WTC11 (cell line): ENCODE data around the gene FIGNL2. TPM values are rescaled to one million over a fixed set of nuclear protein-coding genes. Genes with fewer than 3 reads are reported as not detected.

Experiments
- ATAC-seq: fragments of 200-7000 bp; cut with Tn5 transposase; 2 replicates; pipeline ENCODE4 v1.10.0; 2021; ENCODE audit warnings: mild to moderate bottlenecking, moderate library complexity
- CTCF ChIA-PET: fragments of 300-600 bp; sonication (Branson Sonifier 250); formaldehyde crosslinking; loops from one replicate; lab custom pipeline; 2021; ENCODE audit warnings: antibody characterized with exemption; lab: Charles Lee
- POLR2A ChIA-PET: fragments of 350-600 bp; sonication (Branson Sonifier 250); formaldehyde crosslinking; loops from one replicate; lab custom pipeline; 2021; ENCODE audit warnings: antibody characterized with exemption; lab: Charles Lee
- DNase-seq: peaks from one replicate; pipeline ENCODE4 v3.0.0; 2021; ENCODE audit warnings: low spot score
- H3K27ac Mint-ChIP-seq: 2 replicates; pipeline ENCODE4 v1.8.0; 2021; ENCODE audit warnings: mixed read lengths
- H3K27me3 Mint-ChIP-seq: 2 replicates; pipeline ENCODE4 v1.8.0; 2021; ENCODE audit warnings: low read depth, mild to moderate bottlenecking, moderate library complexity, mixed read lengths
- H3K36me3 Mint-ChIP-seq: 2 replicates; pipeline ENCODE4 v1.8.0; 2021; ENCODE audit warnings: mixed read lengths
- H3K4me1 Mint-ChIP-seq: 2 replicates; pipeline ENCODE4 v1.8.0; 2022; ENCODE audit warnings: mixed read lengths
- H3K4me3 Mint-ChIP-seq: 2 replicates; pipeline ENCODE4 v1.8.0; 2021; ENCODE audit warnings: mild to moderate bottlenecking, moderate library complexity, mixed read lengths
- H3K9me3 Mint-ChIP-seq: 2 replicates; pipeline ENCODE4 v1.8.0; 2021; ENCODE audit warnings: mixed read lengths
- ATF3 ChIP-seq: sonication (generic); formaldehyde crosslinking; conservative IDR thresholded peaks from 2 replicates; pipeline ENCODE4 v1.8.1; 2022; ENCODE audit warnings: mild to moderate bottlenecking, missing genetic modification reagents
- CDX4 ChIP-seq: fragments of 250-450 bp; sonication (Bioruptor Pico); IDR thresholded peaks from 2 replicates; pipeline ENCODE4 v1.9.0; 2021; ENCODE audit warnings: moderate library complexity, mild to moderate bottlenecking, inconsistent platforms, borderline replicate concordance
- FOXK1 ChIP-seq: sonication (generic); formaldehyde crosslinking; IDR thresholded peaks from 2 replicates; pipeline ENCODE4 v1.8.0; 2022; ENCODE audit warnings: mild to moderate bottlenecking, moderate library complexity, missing genetic modification reagents
- FOXP1 ChIP-seq: sonication (generic); formaldehyde crosslinking; IDR thresholded peaks from 2 replicates; pipeline ENCODE4 v1.8.0; 2022; ENCODE audit warnings: missing genetic modification reagents, mild to moderate bottlenecking, moderate library complexity, borderline replicate concordance
- GABPB1 ChIP-seq: sonication (generic); formaldehyde crosslinking; IDR thresholded peaks from 2 replicates; pipeline ENCODE4 v1.8.1; 2023; ENCODE audit warnings: mild to moderate bottlenecking, missing genetic modification reagents
- GTF2I ChIP-seq: fragments of 250-450 bp; sonication (Bioruptor Pico); conservative IDR thresholded peaks from 2 replicates; pipeline ENCODE4 v1.4.0; 2021; ENCODE audit warnings: mild to moderate bottlenecking
- IRF2 ChIP-seq: sonication (generic); formaldehyde crosslinking; IDR thresholded peaks from 2 replicates; pipeline ENCODE4 v1.8.0; 2022; ENCODE audit warnings: low read depth, missing genetic modification reagents, borderline replicate concordance
- MXD4 ChIP-seq: fragments of 250-450 bp; sonication (Bioruptor Pico); IDR thresholded peaks from 2 replicates; pipeline ENCODE4 v1.8.0; 2021; ENCODE audit warnings: mild to moderate bottlenecking, moderate library complexity, borderline replicate concordance
- NFE2L1 ChIP-seq: sonication (generic); formaldehyde crosslinking; IDR thresholded peaks from 2 replicates; pipeline ENCODE4 v1.8.1; 2023; ENCODE audit warnings: missing genetic modification reagents
- NR3C1 ChIP-seq: sonication (generic); formaldehyde crosslinking; conservative IDR thresholded peaks from 2 replicates; pipeline ENCODE4 v1.8.1; 2023; ENCODE audit warnings: low read depth, mild to moderate bottlenecking, missing genetic modification reagents
- RELA ChIP-seq: sonication (generic); formaldehyde crosslinking; IDR thresholded peaks from 2 replicates; pipeline ENCODE4 v1.8.1; 2022; ENCODE audit warnings: missing genetic modification reagents, mild to moderate bottlenecking, borderline replicate concordance
- ZMAT4 ChIP-seq: fragments of 250-450 bp; sonication (Bioruptor Pico); IDR thresholded peaks from 2 replicates; pipeline ENCODE4 v1.9.0; 2021; ENCODE audit warnings: mild to moderate bottlenecking
- ZNF219 ChIP-seq: sonication (generic); formaldehyde crosslinking; IDR thresholded peaks from 2 replicates; pipeline ENCODE4 v1.8.0; 2023; ENCODE audit warnings: missing genetic modification reagents, mild to moderate bottlenecking, borderline replicate concordance
- ZNF232 ChIP-seq: sonication (generic); formaldehyde crosslinking; IDR thresholded peaks from 2 replicates; pipeline ENCODE4 v1.8.0; 2022; ENCODE audit warnings: mild to moderate bottlenecking, missing genetic modification reagents
- ZNF416 ChIP-seq: fragments of 250-450 bp; sonication (Bioruptor Pico); IDR thresholded peaks from 2 replicates; pipeline ENCODE4 v1.9.0; 2021; ENCODE audit warnings: mild to moderate bottlenecking, inconsistent platforms
- ZNF423 ChIP-seq: fragments of 250-450 bp; sonication (Bioruptor Pico); IDR thresholded peaks from 2 replicates; pipeline ENCODE4 v2.1.2; 2022; ENCODE audit warnings: mild to moderate bottlenecking, moderate library complexity
- ZSCAN18 ChIP-seq: fragments of 250-450 bp; sonication (Bioruptor Pico); IDR thresholded peaks from 2 replicates; pipeline ENCODE4 v2.1.2; 2022; ENCODE audit warnings: mild to moderate bottlenecking, moderate library complexity
- total RNA-seq: library from RNA; stranded (reverse); gene quantifications from 3 replicates; pipeline ENCODE4 v1.2.3, GENCODE V29; 2021
- TF ChIP-seq, protein P1 (sequence below): sonication (generic); formaldehyde crosslinking; IDR thresholded peaks from 2 replicates; pipeline ENCODE4 v1.8.1; 2022; ENCODE audit warnings: missing genetic modification reagents, borderline replicate concordance
- TF ChIP-seq, protein P2 (sequence below): fragments of 200-600 bp; IDR thresholded peaks from 2 replicates; pipeline ENCODE4 v1.8.0; 2022; ENCODE audit warnings: antibody characterized with exemption
- TF ChIP-seq, protein P3 (sequence below): sonication (generic); formaldehyde crosslinking; conservative IDR thresholded peaks from 2 replicates; pipeline ENCODE4 v1.8.1; 2023; ENCODE audit warnings: mild to moderate bottlenecking, low read depth, missing genetic modification reagents, moderate library complexity

FIGNL2 gene
- total RNA-seq, 1 experiment from 2014 or later: 9.9 TPM

DNA sequence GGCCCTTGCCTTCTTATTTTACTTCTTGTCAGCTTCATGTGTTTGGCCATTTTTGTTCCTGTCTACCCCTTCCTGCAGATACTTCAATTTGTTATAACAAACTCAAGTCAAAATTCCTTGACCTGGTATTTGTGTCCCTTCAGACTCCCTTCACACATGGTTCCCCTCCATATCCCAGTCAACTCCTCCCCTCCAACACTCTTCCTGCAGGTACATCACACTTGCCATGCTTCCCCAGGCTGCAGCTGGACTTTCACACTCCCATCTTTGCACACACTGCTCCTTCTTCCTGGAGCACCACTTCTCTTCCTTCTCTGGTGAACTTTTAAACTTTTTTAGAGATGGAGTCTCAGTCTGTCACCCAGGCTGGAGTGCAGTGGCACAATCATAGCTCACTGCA is 18.9 kb upstream of the FIGNL2 start:
- ChIA-PET POLR2A (interaction anchor here (1.0 kb wide), 1 partner anchor 11 kb away, joined by 3 read pairs; no protein-coding TSS in a partner anchor), CTCF (interaction anchor here (0.8 to 6.4 kb wide), 7 partner anchors 6 to 103 kb away, joined by 3 to 126 read pairs (median 4); no protein-coding TSS in a partner anchor)
- TF ChIP-seq ZMAT4 (CRISPR knock-in tag) (no peak), RELA (no peak), IRF2 (no peak), GABPB1 (CRISPR knock-in tag) (no peak), NR3C1 (CRISPR knock-in tag) (no peak), ZNF416 (CRISPR knock-in tag) (no peak), ZNF232 (no peak), CDX4 (CRISPR knock-in tag) (no peak), ATF3 (no peak), ZSCAN18 (CRISPR knock-in tag) (no peak), FOXP1 (CRISPR knock-in tag) (no peak), NFE2L1 (CRISPR knock-in tag) (no peak), ZNF219 (CRISPR knock-in tag) (no peak), GTF2I (CRISPR knock-in tag) (no peak), ZNF423 (CRISPR knock-in tag) (no peak), MXD4 (CRISPR knock-in tag) (no peak), FOXK1 (no peak)
- TF ChIP-seq, protein P1, sequence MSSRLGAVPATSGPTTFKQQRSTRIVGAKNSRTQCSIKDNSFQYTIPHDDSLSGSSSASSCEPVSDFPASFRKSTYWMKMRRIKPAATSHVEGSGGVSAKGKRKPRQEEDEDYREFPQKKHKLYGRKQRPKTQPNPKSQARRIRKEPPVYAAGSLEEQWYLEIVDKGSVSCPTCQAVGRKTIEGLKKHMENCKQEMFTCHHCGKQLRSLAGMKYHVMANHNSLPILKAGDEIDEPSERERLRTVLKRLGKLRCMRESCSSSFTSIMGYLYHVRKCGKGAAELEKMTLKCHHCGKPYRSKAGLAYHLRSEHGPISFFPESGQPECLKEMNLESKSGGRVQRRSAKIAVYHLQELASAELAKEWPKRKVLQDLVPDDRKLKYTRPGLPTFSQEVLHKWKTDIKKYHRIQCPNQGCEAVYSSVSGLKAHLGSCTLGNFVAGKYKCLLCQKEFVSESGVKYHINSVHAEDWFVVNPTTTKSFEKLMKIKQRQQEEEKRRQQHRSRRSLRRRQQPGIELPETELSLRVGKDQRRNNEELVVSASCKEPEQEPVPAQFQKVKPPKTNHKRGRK: no peak
- TF ChIP-seq, protein P2, sequence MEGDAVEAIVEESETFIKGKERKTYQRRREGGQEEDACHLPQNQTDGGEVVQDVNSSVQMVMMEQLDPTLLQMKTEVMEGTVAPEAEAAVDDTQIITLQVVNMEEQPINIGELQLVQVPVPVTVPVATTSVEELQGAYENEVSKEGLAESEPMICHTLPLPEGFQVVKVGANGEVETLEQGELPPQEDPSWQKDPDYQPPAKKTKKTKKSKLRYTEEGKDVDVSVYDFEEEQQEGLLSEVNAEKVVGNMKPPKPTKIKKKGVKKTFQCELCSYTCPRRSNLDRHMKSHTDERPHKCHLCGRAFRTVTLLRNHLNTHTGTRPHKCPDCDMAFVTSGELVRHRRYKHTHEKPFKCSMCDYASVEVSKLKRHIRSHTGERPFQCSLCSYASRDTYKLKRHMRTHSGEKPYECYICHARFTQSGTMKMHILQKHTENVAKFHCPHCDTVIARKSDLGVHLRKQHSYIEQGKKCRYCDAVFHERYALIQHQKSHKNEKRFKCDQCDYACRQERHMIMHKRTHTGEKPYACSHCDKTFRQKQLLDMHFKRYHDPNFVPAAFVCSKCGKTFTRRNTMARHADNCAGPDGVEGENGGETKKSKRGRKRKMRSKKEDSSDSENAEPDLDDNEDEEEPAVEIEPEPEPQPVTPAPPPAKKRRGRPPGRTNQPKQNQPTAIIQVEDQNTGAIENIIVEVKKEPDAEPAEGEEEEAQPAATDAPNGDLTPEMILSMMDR: no peak
- TF ChIP-seq, protein P3, sequence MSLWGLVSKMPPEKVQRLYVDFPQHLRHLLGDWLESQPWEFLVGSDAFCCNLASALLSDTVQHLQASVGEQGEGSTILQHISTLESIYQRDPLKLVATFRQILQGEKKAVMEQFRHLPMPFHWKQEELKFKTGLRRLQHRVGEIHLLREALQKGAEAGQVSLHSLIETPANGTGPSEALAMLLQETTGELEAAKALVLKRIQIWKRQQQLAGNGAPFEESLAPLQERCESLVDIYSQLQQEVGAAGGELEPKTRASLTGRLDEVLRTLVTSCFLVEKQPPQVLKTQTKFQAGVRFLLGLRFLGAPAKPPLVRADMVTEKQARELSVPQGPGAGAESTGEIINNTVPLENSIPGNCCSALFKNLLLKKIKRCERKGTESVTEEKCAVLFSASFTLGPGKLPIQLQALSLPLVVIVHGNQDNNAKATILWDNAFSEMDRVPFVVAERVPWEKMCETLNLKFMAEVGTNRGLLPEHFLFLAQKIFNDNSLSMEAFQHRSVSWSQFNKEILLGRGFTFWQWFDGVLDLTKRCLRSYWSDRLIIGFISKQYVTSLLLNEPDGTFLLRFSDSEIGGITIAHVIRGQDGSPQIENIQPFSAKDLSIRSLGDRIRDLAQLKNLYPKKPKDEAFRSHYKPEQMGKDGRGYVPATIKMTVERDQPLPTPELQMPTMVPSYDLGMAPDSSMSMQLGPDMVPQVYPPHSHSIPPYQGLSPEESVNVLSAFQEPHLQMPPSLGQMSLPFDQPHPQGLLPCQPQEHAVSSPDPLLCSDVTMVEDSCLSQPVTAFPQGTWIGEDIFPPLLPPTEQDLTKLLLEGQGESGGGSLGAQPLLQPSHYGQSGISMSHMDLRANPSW (CRISPR knock-in tag): no peak
- no peak overlapping the region for H3K4me3 Mint-ChIP-seq
- H3K4me1 Mint-ChIP-seq: peaks cover 76% of the 10 kb centered on the region
- peaks cover 71% of the 10 kb centered on the region for H3K27me3 Mint-ChIP-seq
- H3K9me3 Mint-ChIP-seq: no peaks in the 10 kb centered on the region
- H3K27ac Mint-ChIP-seq: no peak overlapping the region
- ATAC-seq (no peak), DNase-seq (no peak)
- H3K36me3 Mint-ChIP-seq: no peaks in the 10 kb centered on the region
